Stimulated activated CD8-positive, alpha-beta memory T cell treated with anti-CD3 and anti-CD28 coated beads, Interleukin-4, amount 100 ng/mL, for 1 hour (primary cell): ENCODE data around the gene CGB8.

Experiments
- DNase-seq, 2 donors: peaks; one replicate each; pipeline ENCODE4 v3.0.0-alpha.2; 2020; ENCODE audit warnings: low read depth in 2 of 2, low spot score in 1 of 2

Gene CGB8

DNA sequence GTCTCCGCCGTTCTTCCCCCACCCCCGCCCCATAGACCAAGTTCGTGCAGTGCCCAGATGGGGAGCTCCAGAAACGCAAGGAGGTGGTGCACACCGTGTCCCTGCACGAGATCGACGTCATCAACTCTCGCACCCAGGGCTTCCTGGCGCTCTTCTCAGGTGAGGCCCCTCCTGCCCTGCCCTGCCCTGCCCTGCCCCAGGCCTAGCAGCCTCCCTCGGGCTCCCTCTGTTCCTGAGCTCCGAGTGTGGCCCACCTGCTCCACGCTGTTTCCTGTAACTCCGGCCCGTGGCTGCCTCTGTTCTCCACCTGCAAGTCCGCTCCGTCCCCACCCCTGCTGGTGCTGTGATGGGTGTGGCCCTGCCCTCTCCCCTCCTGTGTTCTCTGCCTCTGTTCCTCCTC, 38.5 kb downstream of the CGB8 start:
- no peak for DNase-seq

- DNase-seq = no peak
These were observed 39.1 kb downstream of the CGB8 start for GRCh38 chr19:49009828-49010227.

GRCh38 chr19:49006905-49007304, 42.0 kb downstream of the CGB8 start:
- DNase-seq = no peak

DNA sequence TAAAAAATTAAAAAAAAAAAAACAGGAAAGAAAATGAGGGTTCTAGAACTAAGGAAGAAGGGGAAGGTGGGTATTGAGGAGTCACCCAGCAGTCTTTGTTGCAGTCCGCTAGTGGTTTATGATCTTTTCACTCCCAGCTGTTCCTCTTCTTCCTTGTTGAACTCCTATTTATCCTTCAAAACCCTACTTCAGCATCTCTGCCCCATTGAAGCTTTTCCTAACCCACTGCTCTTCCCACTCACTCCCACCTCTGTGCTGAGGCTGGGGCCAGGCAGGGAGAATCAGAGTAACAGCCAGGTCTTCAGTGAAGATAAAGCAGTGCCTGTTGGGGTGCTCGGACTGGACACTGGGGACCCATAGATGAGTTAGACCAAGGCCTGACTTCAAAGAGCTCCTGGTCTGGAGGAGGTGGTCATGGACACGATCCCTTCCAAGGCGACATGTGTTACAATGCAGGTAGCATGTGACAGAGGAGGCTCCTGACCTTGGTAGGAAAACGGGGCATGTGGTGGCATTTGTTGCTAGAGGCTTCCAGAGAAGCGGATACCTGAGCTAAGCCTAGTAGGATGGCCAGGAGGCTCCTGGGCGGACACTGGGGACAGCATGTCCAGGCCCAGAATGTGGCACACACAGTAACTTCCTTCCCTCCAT, 43.8 kb downstream of the CGB8 start:
- DNase-seq = no peak

- no peak for DNase-seq
These were observed 44.8 kb downstream of the CGB8 start for GRCh38 chr19:49004133-49004532.

- DNase-seq = no peak
These were observed 49.2 kb downstream of the CGB8 start for GRCh38 chr19:48999481-49000325.

DNA sequence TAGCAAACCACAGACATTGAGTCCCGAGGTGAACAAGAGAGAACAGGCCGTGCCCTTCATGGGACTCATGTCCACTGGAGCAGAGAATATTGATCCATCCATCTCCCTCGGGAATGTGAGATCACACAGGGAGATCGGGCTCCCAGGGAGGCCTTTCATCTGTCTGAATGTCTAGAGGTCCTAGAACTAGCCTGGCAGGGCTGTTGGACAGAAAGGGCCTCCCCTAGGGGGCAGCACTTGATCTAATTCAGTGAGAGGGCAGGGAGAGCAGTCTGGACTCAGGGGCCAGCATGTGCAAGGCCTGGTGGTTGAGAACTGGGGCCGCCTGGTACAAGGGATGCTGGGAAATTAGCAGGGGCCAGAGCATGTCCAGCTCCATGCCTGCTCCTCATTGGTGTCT, 50.9 kb downstream of the CGB8 start:
- DNase-seq = no peak
